Measurements from ENCODE around the gene FEZ2.

- TF ChIP-seq POLR2A (IDR thresholded peaks at IDR 0.05) (no peak), CTCF (IDR thresholded peaks at IDR 0.05) (no peak), EP300 (IDR thresholded peaks at IDR 0.05) (no peak)
These were observed 901 bp downstream of the FEZ2 start for GRCh38 chr2:36597003-36597531.

Data from tibial nerve (tissue), 4 donors.